ENCODE data around the gene RAX2.
A peak's percentile ranks its signal among the peaks of the same experiment; 100 is the strongest.
"Not testable (repeated sequence)": the region's sequence is repeated elsewhere in the genome, so short reads cannot be mapped to it uniquely, and the experiment has no call there.

RAX2 gene

DNA sequence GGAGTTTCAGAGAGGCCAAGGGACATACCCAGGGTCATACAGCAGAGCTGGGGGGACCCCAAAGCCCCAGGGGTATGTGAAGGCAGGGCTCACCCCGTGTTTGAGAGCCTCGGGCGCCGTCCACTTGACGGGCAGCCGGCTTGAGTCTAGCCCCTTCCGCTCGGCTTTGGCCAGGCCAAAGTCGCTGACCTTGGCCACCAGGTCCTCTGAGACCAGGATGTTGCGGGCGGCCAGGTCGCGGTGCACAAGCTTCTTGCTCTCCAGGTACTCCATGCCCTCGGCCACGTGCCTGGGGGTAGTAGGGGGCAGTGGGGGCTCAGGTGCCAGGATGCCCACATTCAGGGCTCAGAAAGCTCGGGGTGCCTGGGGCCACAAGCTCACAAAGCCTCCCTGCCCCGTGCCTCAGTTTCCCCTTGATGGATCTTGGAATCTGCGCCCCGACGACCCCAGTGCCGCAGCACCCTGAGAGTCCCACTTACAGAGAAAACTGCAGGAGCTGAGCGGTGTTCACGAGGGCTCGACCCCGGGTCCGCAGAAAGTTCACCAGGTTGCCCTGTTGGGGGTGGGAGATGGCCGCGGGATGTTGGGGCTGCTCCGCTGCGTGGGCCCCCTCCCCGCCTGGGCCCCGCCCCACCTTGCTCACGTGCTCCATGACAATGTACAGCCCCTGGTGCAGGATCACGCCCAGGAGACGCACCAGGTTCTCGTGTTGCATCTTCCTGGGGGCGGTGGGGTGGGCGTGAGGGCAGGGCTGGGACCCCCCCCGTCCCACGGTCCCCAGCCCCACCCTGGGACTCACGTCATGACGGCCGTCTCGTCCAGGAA lies 7.1 kb upstream of the RAX2 start:
- FAIRE-seq (no peak), DNase-seq (ENCODE audit: insufficient read length, low spot score) (no peak)

DNA sequence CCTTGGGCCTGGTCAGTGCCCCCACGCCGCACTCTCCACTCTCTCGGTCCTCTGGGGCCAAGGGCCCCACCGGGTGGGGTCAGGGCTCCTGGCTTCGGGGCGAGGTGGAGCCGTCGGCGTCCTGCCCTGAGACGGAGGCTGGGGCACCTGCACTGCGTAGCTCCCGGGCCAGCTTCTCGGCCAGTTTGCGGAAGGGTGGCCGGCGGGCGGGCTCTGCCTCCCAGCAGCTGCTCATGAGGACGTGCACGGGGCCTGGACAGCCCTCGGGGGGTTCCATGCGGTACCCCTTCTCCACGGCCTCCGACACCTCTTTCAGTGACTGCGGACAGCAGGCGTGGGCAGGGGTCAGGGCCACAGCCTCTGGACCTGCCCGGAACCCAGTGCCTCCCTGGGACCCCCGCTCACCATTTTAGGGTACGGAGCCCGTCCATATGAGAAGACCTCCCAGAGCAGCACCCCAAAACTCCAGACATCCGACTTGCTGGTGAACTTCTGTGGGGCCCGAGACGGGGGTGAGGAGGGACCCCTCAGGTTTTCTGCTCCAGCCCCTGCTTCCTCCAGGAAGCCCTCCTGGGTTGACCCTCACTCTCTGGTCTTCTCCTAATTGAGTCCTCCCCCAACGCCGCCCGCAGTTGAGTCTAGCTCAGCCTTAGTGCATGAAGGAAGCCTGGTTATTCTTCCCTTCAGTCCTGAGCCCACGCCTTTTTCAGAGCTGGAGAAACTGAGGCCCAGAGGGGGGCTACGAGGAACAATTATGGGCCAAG lies 6.3 kb upstream of the RAX2 start:
- DNase-seq (ENCODE audit: insufficient read length, low spot score) (no peak), FAIRE-seq (no peak)

DNA sequence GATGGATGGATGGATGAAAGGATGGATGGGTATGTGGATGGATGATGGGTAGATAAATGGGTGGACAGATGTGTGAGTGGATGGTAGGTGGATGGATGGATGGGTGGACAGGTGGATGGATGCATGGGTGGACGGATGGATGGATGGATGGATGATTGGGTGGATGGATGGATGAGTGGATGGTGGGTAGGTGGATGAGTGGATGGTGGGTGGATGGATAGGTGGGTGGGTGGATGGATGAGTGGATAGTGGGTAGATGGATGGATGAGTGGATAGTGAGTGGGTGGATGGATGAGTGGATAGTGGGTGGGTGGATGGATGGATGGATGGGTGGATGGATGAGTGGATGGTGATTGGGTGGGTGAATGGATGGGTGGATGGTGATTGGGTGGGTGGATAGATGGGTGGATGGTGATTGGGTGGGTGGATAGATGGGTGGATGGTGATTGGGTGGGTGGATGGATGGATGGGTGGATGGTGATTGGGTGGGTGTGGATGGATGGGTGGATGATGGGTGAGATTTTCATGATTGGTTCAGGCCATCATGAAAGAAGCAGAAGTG lies 4.5 kb upstream of the RAX2 start:
- no peak for FAIRE-seq

DNA sequence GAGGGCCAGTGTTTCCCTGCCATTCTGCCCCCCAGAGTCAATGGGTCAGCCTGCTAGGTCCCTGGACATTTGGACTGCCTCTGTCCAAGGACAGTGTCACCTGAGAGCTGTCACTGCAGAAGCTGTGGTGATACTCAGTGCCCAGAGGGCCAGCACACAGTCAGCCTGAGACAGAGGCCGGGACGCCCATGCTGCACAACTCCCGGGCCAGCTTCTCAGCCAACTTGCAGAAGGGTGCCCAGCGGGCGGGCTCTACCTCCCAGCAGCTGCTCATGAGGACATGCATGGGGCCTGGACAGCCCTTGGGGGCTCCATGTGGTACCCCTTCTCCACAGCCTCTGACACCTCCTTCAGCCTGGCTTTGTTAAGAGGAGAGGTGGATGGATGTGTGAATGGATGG lies 3.8 kb upstream of the RAX2 start:
- FAIRE-seq (no peak), DNase-seq (ENCODE audit: insufficient read length, low spot score) (no peak)

More for the DNA sequence above, 4.5 kb upstream of the RAX2 start:
- no peak for DNase-seq (ENCODE audit: insufficient read length, low spot score)

DNA sequence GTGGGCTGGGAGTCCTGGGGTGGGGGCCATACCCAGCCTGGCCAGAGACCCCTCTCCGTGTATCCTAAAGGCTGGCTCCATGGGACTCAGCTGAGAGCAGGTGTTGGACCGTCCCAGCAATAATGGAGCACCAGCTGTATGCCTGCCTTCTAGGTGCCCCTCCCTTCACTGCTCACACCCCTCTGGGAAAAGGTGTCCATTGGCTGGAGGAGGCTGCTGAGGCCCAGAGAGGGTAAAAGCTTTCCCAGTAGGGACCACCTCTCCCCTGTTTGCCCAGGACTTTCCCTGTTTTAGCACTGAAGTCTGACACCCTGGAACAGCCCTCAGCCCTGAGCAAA lies 3.3 kb upstream of the RAX2 start:
- no peak for FAIRE-seq
- DNase-seq (ENCODE audit: insufficient read length, low spot score): no peak

DNA sequence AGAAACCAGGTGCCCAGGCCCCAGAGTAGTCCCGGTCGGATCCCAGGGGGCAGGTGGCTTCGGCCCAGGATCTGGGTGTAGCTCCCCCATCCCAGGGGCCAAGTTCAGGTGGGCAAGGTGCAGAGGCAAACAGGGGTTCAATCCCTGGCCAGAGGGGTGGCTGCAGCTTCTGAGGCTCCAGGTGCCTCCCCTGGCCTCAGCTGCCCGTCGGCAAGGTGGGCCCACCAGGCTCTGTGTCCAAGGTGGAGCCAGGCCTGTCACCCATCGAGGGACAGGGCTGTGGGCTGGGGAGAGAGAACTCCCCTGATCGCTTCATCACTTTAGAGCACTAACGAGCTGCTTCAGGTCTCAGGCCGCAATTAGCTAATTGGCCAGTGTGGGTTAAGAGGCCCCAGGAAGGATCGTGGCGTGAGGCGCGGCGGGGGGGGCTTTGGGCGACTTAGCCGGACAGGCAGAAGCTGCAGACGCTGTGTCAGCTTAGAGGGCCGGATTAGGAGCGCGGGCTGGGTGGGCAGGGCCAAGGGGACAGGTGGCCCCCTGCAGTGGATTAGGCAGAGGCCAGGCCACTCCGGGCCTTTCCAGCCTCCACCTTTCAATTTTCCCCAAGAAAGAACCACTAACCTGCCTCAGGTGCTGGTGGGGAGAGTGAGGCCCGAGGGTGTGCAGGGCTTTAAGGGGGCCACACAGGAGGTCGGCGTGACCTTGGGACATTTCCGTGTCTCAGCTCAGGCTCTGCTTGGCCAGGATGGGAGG lies 2.8 kb upstream of the RAX2 start:
- no peak for DNase-seq (ENCODE audit: insufficient read length, low spot score)
- FAIRE-seq: no peak

DNA sequence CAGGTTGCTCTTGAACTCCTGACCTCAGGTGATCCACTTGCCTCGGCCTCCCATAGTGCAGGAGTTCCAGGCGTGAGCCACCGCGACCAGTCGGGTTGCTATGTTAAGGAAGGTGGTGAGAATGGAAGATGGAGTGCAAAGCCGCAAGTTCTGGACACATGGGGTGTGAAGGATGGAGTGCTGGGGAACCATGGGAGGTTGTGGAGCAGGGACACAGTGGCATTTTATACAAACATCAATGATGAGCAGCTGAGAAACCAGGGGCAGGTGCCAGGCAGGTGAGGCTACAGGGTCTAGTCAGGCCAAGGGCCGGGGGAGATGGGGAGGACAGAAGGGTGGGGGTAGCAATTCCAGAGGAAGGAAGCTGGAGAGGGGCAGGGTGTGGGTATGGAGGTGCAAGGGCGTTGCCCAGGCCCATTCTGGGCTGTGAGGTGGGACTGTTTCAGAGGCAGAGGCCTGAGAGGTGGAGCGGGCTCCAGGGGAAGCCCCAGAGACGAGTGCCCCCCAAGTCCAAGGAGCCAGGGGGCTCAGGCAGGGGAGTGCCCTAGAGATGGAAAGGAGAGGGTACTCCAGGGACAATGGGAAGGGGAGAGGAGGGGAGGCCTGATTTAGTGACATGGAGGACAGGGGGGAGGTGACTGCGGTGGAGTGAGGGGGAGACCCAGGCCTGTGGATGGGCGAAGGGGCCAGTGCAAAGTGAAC lies 1.9 kb upstream of the RAX2 start:
- DNase-seq (ENCODE audit: insufficient read length, low spot score) (no peak), FAIRE-seq (no peak)

DNA sequence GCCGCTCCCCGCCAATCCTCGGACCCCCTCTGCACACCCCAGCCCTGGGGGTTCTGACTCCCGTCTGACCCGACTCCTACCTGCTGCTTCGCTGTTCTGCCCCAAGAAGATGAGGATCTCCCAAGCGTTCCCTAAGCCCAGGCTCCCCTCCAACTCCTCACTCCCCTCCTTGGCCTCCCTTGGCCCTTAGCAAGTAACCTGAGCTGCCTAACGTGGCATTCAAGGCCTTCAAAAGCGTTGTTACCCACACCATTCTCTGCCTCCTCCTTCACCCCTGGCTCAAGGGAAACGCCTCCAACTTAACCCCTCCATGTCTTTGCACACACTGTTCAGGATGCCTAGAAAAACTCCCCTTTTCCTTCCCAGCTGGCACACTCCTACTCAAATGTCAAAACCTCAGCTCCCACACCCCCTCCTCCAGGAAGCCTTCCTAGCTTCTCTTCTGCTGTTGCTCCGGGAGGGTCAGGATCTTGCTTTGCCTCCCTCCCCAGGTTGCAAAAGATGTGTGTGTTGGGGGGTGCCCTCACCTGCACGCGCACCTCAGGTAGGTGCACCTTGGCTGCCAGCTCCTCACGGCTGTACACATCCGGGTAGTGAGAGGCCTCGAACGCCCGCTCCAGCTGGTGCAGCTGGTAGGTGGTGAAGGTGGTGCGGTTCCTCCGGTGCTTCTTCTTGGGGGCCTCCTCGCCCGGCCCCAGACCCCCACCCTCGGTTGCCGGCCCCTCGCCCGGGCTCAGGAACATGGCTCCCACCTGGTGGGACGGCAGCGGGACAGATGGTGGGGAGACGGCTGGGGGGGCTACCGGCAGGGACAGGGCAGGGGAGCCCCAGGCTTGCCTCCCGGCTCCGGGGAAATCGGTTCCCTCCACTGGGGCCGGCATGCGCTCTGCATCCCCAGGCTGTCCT lies 775 bp downstream of the RAX2 start:
- DNase-seq (ENCODE audit: insufficient read length, low spot score) (no peak), FAIRE-seq (no peak)

DNA sequence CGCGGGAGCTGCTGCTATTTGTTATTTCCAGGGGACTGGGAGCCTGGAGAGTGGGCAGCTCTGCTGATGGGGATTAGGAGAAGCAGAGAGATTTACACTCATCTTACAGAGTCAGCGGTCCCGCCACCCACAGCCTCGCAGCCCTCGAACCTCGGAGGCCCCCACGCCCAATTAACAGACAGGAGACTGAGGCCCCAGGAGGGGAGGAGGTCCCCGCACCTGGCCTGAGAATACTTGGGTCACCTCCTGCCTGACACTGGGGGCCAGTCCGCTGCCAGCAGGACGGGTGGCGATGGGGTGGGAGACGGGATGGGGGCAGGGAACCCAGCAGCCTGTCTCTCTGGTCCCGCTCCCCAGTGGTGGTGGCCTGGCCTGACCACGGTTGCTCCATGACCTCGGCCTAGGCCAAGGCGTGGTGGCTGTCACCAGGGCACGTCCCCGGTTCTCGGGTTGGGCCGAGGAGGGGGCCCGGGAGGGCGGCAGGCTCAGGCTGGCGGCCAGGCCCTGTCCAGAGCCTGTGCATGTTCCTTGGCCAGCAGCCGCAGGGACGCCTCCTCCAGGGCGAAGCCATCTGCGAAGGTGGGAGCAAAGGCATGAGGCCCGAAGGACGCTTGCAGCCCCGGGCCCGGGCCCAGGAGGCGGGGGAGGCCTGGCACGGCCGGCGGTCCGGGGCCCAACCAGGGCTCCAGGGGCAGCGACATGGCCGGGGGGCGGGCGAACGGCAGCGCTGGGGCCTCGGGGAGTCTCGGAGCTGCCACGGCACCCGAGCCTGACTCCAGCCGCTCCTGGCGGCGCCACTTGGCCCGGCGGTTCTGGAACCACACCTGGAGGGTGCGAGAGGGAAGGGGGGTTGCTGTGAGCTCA lies 1.7 kb downstream of the RAX2 start:
- no peak for FAIRE-seq

DNA sequence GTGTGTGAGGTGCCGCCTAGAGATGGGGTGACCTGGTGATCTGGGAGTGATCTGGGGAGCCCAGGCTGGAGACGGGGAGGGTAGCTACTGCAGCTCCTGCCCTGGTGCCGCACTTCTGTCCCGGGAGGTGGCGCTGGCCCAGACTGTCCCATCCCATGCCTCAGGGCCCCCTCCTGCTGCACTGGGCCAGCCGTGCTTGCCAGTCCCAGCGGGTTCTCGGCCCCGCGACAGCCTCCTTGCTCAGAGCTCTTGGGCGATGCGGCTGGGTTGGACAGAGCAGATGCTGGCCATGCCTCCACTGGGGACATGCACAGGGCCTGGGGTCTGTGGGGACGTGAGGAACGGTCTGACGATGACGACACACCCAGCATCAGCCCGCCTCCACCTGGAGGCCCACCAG lies 2.5 kb downstream of the RAX2 start:
- FAIRE-seq: no peak
- no peak for DNase-seq (ENCODE audit: insufficient read length, low spot score)

More for the DNA sequence above, 1.7 kb downstream of the RAX2 start:
- no peak for DNase-seq (ENCODE audit: insufficient read length, low spot score)

DNA sequence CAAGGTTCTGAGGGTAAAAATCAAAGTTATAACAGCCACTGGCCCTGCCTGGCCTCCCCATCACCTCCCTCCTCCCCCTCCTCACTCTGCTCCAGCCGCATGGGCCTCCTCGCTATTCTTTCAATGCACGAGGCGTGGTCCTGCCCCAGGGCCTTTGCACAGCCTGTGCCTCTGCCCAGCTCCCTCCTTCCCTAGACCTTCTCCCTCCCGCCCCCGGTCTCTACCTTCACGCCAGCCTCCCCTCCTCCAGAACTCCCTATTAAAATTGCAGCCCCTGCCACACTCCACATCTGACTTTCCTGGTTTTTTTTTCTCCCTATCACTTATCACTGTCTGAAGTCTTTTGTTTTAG lies 3.3 kb downstream of the RAX2 start:
- DNase-seq (ENCODE audit: insufficient read length, low spot score): no peak

DNA sequence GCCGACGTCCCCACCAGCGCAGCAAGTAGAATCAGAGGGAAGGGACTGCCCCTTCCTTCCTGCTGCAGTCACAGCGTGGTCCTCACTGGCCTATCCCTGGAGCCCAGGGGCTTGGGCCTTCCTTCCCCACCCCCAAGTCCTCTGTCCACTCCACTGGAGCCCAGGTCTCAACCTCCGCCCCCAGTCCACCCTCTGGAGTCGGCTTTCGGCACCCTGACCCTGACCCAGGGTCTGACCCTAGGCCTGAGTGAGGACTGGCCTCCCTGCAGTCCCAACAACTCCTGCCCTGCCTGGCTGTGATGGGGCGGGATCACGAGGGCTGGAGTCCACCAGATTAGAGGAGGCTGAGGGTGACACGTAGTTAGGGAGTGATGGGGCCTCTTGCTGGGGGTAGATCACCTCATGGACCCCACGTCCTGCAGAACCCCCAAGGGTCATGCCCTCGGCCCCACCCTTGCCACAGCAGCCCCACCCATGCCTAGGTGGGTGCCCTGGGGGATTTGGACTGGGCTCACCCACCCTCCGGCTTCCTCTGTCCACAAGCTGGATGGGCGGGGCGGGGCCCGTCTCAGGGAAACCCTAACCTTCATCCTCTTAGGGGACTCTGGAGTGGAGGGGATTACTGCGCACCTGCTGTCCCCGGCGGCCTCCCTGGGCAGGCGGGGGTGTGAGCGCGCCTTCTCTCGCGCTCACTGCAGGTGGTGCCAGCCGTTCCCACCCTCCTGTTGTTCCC lies 3.8 kb downstream of the RAX2 start:
- FAIRE-seq: no peak
- DNase-seq (ENCODE audit: insufficient read length, low spot score): no peak

More for the DNA sequence above, 3.3 kb downstream of the RAX2 start:
- no peak for FAIRE-seq

DNA sequence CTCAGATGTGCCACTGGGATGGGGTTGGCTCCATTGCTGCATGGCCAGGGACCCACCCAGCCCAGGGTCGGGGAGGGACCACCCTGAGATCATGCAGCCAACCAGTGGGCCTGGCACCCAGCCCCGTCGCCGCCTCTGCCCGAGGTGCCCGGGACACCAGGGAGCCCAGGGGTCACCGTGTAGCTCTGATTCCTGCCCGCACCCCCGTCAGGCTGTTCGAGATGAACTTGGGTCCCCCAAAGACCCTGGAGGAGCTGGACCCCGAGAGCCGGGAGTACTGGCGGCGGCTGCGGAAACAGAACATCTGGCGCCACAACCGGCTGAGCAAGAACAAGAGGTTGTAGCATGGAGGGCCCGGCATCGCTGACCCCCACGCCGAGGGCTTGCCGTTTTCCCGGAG lies 5.0 kb downstream of the RAX2 start:
- DNase-seq (ENCODE audit: insufficient read length, low spot score) (no peak), FAIRE-seq (no peak)

DNA sequence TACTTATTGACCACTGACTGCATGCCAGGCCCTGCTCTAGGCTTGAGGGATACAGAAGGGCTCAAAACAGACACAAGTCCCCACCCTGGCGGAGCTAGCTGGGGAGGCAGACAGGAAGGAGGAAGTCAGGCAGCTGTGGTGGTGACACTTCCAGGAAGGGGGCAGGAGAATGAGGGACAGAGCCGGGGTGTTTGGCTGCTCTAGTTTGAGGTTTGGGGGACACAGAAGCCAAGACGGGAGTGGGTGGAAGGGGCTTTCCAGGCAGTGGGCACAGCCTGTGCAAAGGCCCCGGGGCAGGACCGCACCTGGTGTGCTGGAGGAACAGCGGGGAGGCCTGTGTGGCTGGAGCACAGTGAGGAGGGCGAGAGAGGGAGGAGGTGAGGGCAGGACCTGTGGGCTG lies 5.5 kb downstream of the RAX2 start:
- no peak for FAIRE-seq
- no peak for DNase-seq (ENCODE audit: insufficient read length, low spot score)

DNA sequence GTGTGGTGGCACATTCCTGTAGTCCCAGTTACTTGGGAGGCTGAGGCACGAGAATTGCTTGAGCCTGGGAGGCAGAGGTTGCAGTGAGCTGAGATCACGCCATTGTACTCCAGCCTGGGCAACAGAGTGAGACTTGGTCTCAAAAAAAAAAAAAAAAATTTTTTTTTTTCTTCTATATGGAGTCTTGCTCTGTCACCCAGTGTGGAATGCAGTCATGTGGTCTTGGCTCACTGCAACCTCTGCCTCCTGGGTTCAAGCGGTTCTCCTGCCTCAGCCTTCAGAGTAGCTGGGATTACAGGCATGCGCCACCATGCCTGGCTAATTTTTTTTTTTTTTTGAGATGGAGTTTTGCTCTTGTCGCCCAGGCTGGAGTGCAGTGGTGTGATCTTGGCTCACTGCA lies 6.3 kb downstream of the RAX2 start:
- FAIRE-seq: not testable (repeated sequence)

DNA sequence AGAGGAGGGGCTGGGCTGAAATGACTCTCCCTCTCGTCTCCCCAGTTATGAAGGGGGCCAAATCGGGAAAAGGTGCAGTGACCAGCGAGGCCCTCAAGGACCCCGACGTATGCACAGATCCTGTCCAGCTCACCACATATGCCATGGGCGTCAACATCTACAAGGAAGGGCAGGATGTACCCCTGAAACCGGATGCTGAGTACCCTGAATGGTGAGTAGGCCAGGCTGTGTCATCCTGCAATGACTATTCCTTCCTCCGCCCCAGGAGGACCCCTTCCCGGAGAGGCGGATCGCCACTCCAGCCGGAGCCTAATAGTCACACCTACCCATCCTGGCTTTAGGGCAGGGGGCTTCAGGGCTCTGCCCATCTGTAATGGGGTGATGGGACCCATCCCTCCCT lies 6.9 kb downstream of the RAX2 start:
- DNase-seq (ENCODE audit: insufficient read length, low spot score) (no peak), FAIRE-seq (no peak)

More for the DNA sequence above, 6.3 kb downstream of the RAX2 start:
- DNase-seq (ENCODE audit: insufficient read length, low spot score): not testable (repeated sequence)

DNA sequence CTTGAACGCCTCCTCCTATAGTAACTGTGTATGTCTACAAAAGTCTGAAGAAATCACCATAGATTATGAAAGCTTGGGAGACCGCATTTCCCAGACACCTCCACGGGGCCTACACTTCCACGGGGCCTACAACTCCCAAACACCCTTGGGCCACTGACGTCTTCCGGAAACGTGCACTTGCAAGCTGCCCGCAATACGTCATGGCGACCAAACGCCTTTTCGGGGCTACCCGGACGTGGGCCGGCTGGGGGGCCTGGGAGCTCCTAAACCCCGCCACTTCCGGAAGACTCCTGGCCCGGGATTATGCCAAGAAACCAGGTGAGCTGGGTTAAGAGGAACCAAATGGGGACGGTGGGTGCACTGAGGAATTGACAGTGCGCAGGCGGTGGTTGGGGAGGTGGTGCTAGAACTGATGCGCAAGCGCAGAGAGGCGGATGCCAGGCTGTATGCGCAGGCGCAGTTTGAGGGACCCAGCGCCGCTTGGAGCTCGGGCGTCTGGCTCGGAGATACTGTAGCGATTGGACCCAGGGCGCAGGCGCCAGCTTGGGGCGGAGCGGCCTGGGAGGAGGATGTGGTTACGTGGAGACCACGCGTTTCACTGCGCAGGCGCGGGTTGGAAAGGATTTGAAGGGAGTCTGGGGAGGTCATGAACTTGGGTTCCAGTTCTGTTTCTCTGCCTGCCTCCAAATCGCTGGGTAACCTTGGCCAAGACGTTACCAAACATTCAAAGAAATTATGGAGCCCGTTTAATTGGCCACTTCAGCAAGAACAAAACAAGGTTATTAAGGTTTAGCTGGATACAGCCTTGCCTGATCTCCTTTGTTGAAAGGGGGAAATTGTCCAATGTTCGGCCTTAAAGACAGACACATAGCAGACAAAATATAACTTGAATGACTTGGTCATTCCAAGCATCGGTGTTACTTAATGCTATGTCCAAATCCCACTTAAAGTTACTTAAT lies 9.2 kb downstream of the RAX2 start, which contains the start of gene MRPL54:
TSS of gene MRPL54 (plus strand) at position 182 of the 959 bp plus-strand sequence. CDS start at position 201, 19 bp downstream.
- DNase-seq (ENCODE audit: insufficient read length, low spot score) (peak; percentile 98), FAIRE-seq (peak; percentile 96)

All from HTR-8/SVneo (cell line).